ENCODE results near the gene RAC3.
A peak's percentile ranks its signal among the peaks of the same experiment; 100 is the strongest.

The RAC3 gene

GRCh38 chr17:82025401-82026107, 5.9 kb upstream of the RAC3 start:
- DNase-seq: no peak

- no peak for DNase-seq
Measured at GRCh38 chr17:82028246-82028645, 3.2 kb upstream of the RAC3 start.

- no peak for DNase-seq
Measured at GRCh38 chr17:82028966-82029365, 2.5 kb upstream of the RAC3 start.

GRCh38 chr17:82029391-82029790, 2.1 kb upstream of the RAC3 start:
- DNase-seq: no peak

GRCh38 chr17:82029990-82030469, 1.4 kb upstream of the RAC3 start:
- no peak for DNase-seq

- peak; percentile 80 for DNase-seq
Measured at GRCh38 chr17:82030470-82031302, 792 bp upstream of the RAC3 start.

- DNase-seq: no peak
Measured at GRCh38 chr17:82031885-82032627, 578 bp downstream of the RAC3 start.

GRCh38 chr17:82033359-82034085, 2.0 kb downstream of the RAC3 start:
- no peak for DNase-seq

- DNase-seq: no peak
Measured at GRCh38 chr17:82034371-82035011, 3.0 kb downstream of the RAC3 start.

- no peak for DNase-seq
Measured at GRCh38 chr17:82035488-82035887, 4.0 kb downstream of the RAC3 start.

- DNase-seq: no peak
Measured at GRCh38 chr17:82035956-82036633, 4.6 kb downstream of the RAC3 start.

- DNase-seq: no peak
Measured at GRCh38 chr17:82036634-82037091, 5.2 kb downstream of the RAC3 start.

- peak; percentile 96 for DNase-seq
Measured at GRCh38 chr17:82037092-82037888, 5.8 kb downstream of the RAC3 start, which contains the start of gene DCXR. Gene DCXR, minus strand, starts transcription at chr17:82037697. Its CDS starts 15 bp downstream, at chr17:82037682.

- no peak for DNase-seq
Measured at GRCh38 chr17:82037889-82038195, 6.4 kb downstream of the RAC3 start.

GRCh38 chr17:82038796-82039409, 7.4 kb downstream of the RAC3 start:
- peak; percentile 61 for DNase-seq

- no peak for DNase-seq
Measured at GRCh38 chr17:82039695-82040299, 8.3 kb downstream of the RAC3 start.

- DNase-seq: peak; percentile 13
Measured at GRCh38 chr17:82041144-82041814, 9.8 kb downstream of the RAC3 start.

- DNase-seq: no peak
Measured at GRCh38 chr17:82042649-82043048, 11.2 kb downstream of the RAC3 start.

- no peak for DNase-seq
Measured at GRCh38 chr17:82043507-82043906, 12.0 kb downstream of the RAC3 start.
